GM12878 (cell line): ENCODE data around the gene CCP110. TPM values are rescaled to one million over a fixed set of nuclear protein-coding genes. Genes with fewer than 3 reads are reported as not detected.

Experiments used
- ATAC-seq: fragments of 200-7000 bp; cut with Tn5 transposase; 3 replicates; pipeline ENCODE4 v1.9.1; 2020; ENCODE audit warnings: mild to moderate bottlenecking, moderate library complexity
- BruUV-seq: library from RNA; stranded (reverse); fragments of 400-500 nt; replicated peaks from 2 replicates; lab custom pipeline; 2021; lab: Mats Ljungman, UMichigan
- CTCF ChIA-PET: fragments of 300-600 bp; sonication (Branson Sonifier 250); formaldehyde crosslinking; extraction: SDS; loops from one replicate; lab custom pipeline; 2021; ENCODE audit warnings: inconsistent platforms; lab: Yijun Ruan, JAX
- POLR2A ChIA-PET: fragments of 350-600 bp; formaldehyde crosslinking; extraction: SDS; loops from one replicate; lab custom pipeline; 2021; ENCODE audit warnings: inconsistent platforms; lab: Charles Lee
- RAD21 ChIA-PET: fragments of 300-600 bp; sonication (Branson Sonifier 250); formaldehyde crosslinking; loops from one replicate; lab custom pipeline; 2023; ENCODE audit warnings: antibody characterized with exemption; ENCODE audit not compliant: unreplicated experiment; lab: Charles Lee
- SMC1A ChIA-PET: fragments of 300-600 bp; sonication (Branson Sonifier 250); formaldehyde crosslinking; loops from one replicate; lab custom pipeline; 2023; ENCODE audit not compliant: unreplicated experiment, uncharacterized antibody; lab: Charles Lee
- DNase-seq: peaks from one replicate; pipeline ENCODE4 v3.0.0-alpha.2; 2011; ENCODE audit warnings: low read depth, low spot score
- FAIRE-seq: peaks from 3 replicates; lab custom pipeline; 2011; peaks lifted over from hg19 to GRCh38; lab: Jason Lieb, UNC
- H2AFZ ChIP-seq: 2 replicates; pipeline ENCODE4 v1.6.0; 2011; ENCODE audit warnings: low read depth, low read length, control low read depth; ENCODE audit not compliant: control insufficient read depth
- H3K27ac ChIP-seq: 2 replicates; pipeline ENCODE4 v1.5.1; 2011; ENCODE audit warnings: control low read depth; ENCODE audit not compliant: control insufficient read depth, insufficient read depth
- H3K27me3 ChIP-seq, 2 experiments: replicated peaks in 1 of 2; 2 replicates each; pipeline versions ENCODE4 v1.6.0 to v1.6.1; 2011; ENCODE audit warnings: low read length in 1 of 2; ENCODE audit not compliant: control insufficient read depth in 2 of 2, insufficient read depth in 2 of 2
- H3K36me3 ChIP-seq, 2 experiments: 2 replicates each; pipeline ENCODE4 v1.5.1; 2011; ENCODE audit warnings: low read length in 1 of 2; ENCODE audit not compliant: control insufficient read depth in 2 of 2, insufficient read depth in 2 of 2
- H3K4me1 ChIP-seq: 2 replicates; pipeline ENCODE4 v1.6.1; 2011; ENCODE audit warnings: mild to moderate bottlenecking, low read length, moderate library complexity, mixed read lengths; ENCODE audit not compliant: control insufficient read depth, insufficient read depth
- H3K4me2 ChIP-seq: 2 replicates; pipeline ENCODE4 v1.6.0; 2011; ENCODE audit warnings: control low read depth; ENCODE audit not compliant: control insufficient read depth, insufficient read depth
- H3K4me3 ChIP-seq: fragments of 200-600 bp; sonication (generic); 2 replicates; pipeline ENCODE4 v1.5.1; 2016
- H3K79me2 ChIP-seq: 2 replicates; pipeline ENCODE4 v1.6.0; 2011; ENCODE audit warnings: low read length; ENCODE audit not compliant: control insufficient read depth, insufficient read depth
- H3K9ac ChIP-seq: 2 replicates; pipeline ENCODE4 v1.8.0; 2011; ENCODE audit warnings: low read length, control low read depth, mixed read lengths; ENCODE audit not compliant: control insufficient read depth, insufficient read depth
- H3K9me3 ChIP-seq: replicated peaks from 3 replicates; pipeline ENCODE4 v1.5.1; 2011; ENCODE audit warnings: mild to moderate bottlenecking, low read length; ENCODE audit not compliant: control insufficient read depth, insufficient read depth
- H4K20me1 ChIP-seq: 2 replicates; pipeline ENCODE4 v1.6.0; 2011; ENCODE audit not compliant: control insufficient read depth, insufficient read depth
- CHD2 ChIP-seq: IDR thresholded peaks from 2 replicates; pipeline ENCODE4 v1.6.1; 2011; ENCODE audit warnings: low read depth, low read length, improper control_type of control experiment, borderline replicate concordance
- GABPA ChIP-seq: IDR thresholded peaks from 2 replicates; pipeline ENCODE4 v1.6.1; 2014; ENCODE audit warnings: antibody characterized with exemption, low read depth, mild to moderate bottlenecking, inconsistent platforms
- MEF2B ChIP-seq: fragments of 450-650 bp; IDR thresholded peaks from 2 replicates; pipeline ENCODE4 v1.6.1; 2018; ENCODE audit warnings: mild to moderate bottlenecking, moderate library complexity; ENCODE audit not compliant: partially characterized antibody, poor library complexity, severe bottlenecking
- RAD21 ChIP-seq: IDR thresholded peaks from 2 replicates; pipeline ENCODE4 v1.6.1; 2011; ENCODE audit warnings: mild to moderate bottlenecking, low read depth, low read length, moderate library complexity; ENCODE audit not compliant: insufficient read depth
- SRF ChIP-seq, 2 experiments: IDR thresholded peaks; 2 replicates each; pipeline ENCODE4 v1.6.1; 2011; ENCODE audit warnings: low read depth in 2 of 2, low read length in 2 of 2, mild to moderate bottlenecking in 1 of 2, moderate library complexity in 1 of 2
- STAT3 ChIP-seq: IDR thresholded peaks from 2 replicates; pipeline ENCODE4 v1.6.1; 2011; ENCODE audit warnings: low read depth, low read length, improper control_type of control experiment
- TARDBP ChIP-seq: IDR thresholded peaks from 2 replicates; pipeline ENCODE4 v1.6.1; 2016; ENCODE audit warnings: borderline replicate concordance
- WGBS: methylation state at CpG from one replicate; pipeline ENCODE4 v1.1.6; 2016; ENCODE audit warnings: low lambda C conversion rate; ENCODE audit not compliant: insufficient replicate concordance, insufficient coverage; ENCODE audit errors: missing lambda C conversion rate; 5-methylcytosine and 5-hydroxymethylcytosine counted together
- in situ Hi-C: fragments of 300-500 bp; cut with MboI; formaldehyde crosslinking; loops from 9 replicates; pipeline ENCODE4 v1.14.3; 2018; ENCODE audit warnings: mixed read lengths
- intact Hi-C: fragments of 100-400 bp; cut with micrococcal nuclease; formaldehyde crosslinking; loops from one replicate; pipeline ENCODE4 v1.14.2; 2022; ENCODE audit not compliant: unreplicated experiment
- polyA plus RNA-seq, 11 experiments: library from polyadenylated mRNA; depleted of rRNA in 4 of 11; unstranded in 6 of 11; stranded (reverse) in 5 of 11; fragments of >200 nt; fragmentation: Nextera tagmentation in 4 of 11; fragmentation: Illumina TruSeq in 1 of 11; extraction: Ambion mirVana in 4 of 11; extraction: Trizol in 1 of 11; gene quantifications; 1 replicate in 1 of 11; 2 replicates in 10 of 11; pipeline versions ENCODE4 v1.2.1 to v1.2.3, GENCODE V29; 2011 to 2016; ENCODE audit warnings: inconsistent platforms in 2 of 11, missing spikeins in 2 of 11, low read depth in 1 of 11
- total RNA-seq, 4 experiments: library from RNA; depleted of rRNA in 3 of 4; stranded (reverse); fragments of >200 nt in 3 of 4; fragmentation: Illumina TruSeq in 1 of 4; extraction: Trizol in 1 of 4; gene quantifications; 2 replicates each; pipeline versions ENCODE4 v1.2.1 to v1.2.3, GENCODE V29; 2013 to 2021
- TF ChIP-seq, protein P1 (sequence below): IDR thresholded peaks from 2 replicates; pipeline ENCODE4 v1.6.1; 2011; ENCODE audit warnings: borderline replicate concordance, low read depth, mild to moderate bottlenecking, moderate library complexity, mixed read lengths, low read length; ENCODE audit not compliant: insufficient read depth; ENCODE audit errors: extremely low read length
- TF ChIP-seq, protein P2 (sequence below): fragments of 450-650 bp; IDR thresholded peaks from 2 replicates; pipeline ENCODE4 v1.6.1; 2017; ENCODE audit warnings: antibody characterized with exemption, mild to moderate bottlenecking, moderate library complexity
- TF ChIP-seq, protein P3 (sequence below): fragments of 450-650 bp; IDR thresholded peaks from 2 replicates; pipeline ENCODE4 v1.6.1; 2017; ENCODE audit warnings: mild to moderate bottlenecking, moderate library complexity
- TF ChIP-seq, protein P4 (sequence below): fragments of 450-650 bp; formaldehyde crosslinking; IDR thresholded peaks from 2 replicates; pipeline ENCODE4 v1.4.0; 2020; ENCODE audit warnings: mild to moderate bottlenecking, moderate library complexity

The CCP110 gene
- total and polyA plus RNA-seq, 10 of the 15 experiments (the other 5 are each of a cell fraction or from before 2014, with no cell fraction given) = 6.4 to 38.1 (median 26.7) TPM

DNA sequence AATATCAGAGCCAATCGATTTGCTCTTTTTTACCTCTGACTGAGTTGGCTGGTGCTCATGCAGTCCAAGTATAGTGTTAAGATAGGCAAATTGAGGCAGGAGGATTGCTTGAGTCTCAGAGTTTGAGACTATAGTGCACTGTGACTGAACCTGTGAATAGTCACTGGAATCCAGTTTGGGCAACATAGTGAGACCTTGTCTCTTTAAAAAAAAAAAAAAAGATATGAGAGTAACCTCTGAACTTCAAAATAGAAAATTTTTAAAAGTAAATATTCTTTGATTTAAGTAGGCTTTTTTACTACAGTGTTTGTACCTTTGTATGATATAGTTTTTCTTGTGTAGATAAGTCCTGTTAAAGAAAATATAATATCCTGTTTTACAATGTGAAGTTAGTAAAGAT is 3.4 kb downstream of the CCP110 start:
- in situ Hi-C loops = loop anchor here (10.0 kb wide), 1 partner anchor 732 kb away; the partner anchor contains the start of gene RPS15A
- CTCF ChIA-PET = interaction anchor here (3.8 to 5.2 kb wide), 2 partner anchors 24 to 28 kb away, joined by 20 to 56 read pairs; partner anchors contain the start of gene VPS35L
- TF ChIP-seq MEF2B = no peak
- TF ChIP-seq GABPA = no peak
- TF ChIP-seq, protein P1, sequence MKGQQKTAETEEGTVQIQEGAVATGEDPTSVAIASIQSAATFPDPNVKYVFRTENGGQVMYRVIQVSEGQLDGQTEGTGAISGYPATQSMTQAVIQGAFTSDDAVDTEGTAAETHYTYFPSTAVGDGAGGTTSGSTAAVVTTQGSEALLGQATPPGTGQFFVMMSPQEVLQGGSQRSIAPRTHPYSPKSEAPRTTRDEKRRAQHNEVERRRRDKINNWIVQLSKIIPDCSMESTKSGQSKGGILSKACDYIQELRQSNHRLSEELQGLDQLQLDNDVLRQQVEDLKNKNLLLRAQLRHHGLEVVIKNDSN = no peak
- TF ChIP-seq, protein P2, sequence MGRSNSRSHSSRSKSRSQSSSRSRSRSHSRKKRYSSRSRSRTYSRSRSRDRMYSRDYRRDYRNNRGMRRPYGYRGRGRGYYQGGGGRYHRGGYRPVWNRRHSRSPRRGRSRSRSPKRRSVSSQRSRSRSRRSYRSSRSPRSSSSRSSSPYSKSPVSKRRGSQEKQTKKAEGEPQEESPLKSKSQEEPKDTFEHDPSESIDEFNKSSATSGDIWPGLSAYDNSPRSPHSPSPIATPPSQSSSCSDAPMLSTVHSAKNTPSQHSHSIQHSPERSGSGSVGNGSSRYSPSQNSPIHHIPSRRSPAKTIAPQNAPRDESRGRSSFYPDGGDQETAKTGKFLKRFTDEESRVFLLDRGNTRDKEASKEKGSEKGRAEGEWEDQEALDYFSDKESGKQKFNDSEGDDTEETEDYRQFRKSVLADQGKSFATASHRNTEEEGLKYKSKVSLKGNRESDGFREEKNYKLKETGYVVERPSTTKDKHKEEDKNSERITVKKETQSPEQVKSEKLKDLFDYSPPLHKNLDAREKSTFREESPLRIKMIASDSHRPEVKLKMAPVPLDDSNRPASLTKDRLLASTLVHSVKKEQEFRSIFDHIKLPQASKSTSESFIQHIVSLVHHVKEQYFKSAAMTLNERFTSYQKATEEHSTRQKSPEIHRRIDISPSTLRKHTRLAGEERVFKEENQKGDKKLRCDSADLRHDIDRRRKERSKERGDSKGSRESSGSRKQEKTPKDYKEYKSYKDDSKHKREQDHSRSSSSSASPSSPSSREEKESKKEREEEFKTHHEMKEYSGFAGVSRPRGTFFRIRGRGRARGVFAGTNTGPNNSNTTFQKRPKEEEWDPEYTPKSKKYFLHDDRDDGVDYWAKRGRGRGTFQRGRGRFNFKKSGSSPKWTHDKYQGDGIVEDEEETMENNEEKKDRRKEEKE = no peak
- no peak for TF ChIP-seq RAD21
- TF ChIP-seq TARDBP = no peak
- TF ChIP-seq STAT3 = no peak
- TF ChIP-seq SRF (IDR thresholded peaks at IDR 0.05; ENCODE audit: low read depth in 2 of 2, low read length in 2 of 2) = no peak
- TF ChIP-seq, protein P3, sequence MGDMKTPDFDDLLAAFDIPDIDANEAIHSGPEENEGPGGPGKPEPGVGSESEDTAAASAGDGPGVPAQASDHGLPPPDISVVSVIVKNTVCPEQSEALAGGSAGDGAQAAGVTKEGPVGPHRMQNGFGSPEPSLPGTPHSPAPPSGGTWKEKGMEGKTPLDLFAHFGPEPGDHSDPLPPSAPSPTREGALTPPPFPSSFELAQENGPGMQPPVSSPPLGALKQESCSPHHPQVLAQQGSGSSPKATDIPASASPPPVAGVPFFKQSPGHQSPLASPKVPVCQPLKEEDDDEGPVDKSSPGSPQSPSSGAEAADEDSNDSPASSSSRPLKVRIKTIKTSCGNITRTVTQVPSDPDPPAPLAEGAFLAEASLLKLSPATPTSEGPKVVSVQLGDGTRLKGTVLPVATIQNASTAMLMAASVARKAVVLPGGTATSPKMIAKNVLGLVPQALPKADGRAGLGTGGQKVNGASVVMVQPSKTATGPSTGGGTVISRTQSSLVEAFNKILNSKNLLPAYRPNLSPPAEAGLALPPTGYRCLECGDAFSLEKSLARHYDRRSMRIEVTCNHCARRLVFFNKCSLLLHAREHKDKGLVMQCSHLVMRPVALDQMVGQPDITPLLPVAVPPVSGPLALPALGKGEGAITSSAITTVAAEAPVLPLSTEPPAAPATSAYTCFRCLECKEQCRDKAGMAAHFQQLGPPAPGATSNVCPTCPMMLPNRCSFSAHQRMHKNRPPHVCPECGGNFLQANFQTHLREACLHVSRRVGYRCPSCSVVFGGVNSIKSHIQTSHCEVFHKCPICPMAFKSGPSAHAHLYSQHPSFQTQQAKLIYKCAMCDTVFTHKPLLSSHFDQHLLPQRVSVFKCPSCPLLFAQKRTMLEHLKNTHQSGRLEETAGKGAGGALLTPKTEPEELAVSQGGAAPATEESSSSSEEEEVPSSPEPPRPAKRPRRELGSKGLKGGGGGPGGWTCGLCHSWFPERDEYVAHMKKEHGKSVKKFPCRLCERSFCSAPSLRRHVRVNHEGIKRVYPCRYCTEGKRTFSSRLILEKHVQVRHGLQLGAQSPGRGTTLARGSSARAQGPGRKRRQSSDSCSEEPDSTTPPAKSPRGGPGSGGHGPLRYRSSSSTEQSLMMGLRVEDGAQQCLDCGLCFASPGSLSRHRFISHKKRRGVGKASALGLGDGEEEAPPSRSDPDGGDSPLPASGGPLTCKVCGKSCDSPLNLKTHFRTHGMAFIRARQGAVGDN = no peak
- no peak for TF ChIP-seq CHD2
- TF ChIP-seq, protein P4, sequence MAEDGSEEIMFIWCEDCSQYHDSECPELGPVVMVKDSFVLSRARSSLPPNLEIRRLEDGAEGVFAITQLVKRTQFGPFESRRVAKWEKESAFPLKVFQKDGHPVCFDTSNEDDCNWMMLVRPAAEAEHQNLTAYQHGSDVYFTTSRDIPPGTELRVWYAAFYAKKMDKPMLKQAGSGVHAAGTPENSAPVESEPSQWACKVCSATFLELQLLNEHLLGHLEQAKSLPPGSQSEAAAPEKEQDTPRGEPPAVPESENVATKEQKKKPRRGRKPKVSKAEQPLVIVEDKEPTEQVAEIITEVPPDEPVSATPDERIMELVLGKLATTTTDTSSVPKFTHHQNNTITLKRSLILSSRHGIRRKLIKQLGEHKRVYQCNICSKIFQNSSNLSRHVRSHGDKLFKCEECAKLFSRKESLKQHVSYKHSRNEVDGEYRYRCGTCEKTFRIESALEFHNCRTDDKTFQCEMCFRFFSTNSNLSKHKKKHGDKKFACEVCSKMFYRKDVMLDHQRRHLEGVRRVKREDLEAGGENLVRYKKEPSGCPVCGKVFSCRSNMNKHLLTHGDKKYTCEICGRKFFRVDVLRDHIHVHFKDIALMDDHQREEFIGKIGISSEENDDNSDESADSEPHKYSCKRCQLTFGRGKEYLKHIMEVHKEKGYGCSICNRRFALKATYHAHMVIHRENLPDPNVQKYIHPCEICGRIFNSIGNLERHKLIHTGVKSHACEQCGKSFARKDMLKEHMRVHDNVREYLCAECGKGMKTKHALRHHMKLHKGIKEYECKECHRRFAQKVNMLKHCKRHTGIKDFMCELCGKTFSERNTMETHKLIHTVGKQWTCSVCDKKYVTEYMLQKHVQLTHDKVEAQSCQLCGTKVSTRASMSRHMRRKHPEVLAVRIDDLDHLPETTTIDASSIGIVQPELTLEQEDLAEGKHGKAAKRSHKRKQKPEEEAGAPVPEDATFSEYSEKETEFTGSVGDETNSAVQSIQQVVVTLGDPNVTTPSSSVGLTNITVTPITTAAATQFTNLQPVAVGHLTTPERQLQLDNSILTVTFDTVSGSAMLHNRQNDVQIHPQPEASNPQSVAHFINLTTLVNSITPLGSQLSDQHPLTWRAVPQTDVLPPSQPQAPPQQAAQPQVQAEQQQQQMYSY (CRISPR knock-in tag) = no peak

More for the DNA sequence above, 3.4 kb downstream of the CCP110 start:
- ATAC-seq (no peak), DNase-seq (no peak), FAIRE-seq (no peak)
- ChIA-PET SMC1A (interaction anchor here (0.7 to 4.5 kb wide), 2 partner anchors 12 to 28 kb away, joined by 3 to 19 read pairs; partner anchors contain the start of gene VPS35L), RAD21 (interaction anchor here (0.5 to 0.6 kb wide), 2 partner anchors 38 to 372 kb away, joined by 3 read pairs; no protein-coding TSS in a partner anchor), POLR2A (interaction anchor here (1.4 kb wide), 1 partner anchor 28 kb away, joined by 7 read pairs; the partner anchor contains the start of gene VPS35L)
- BruUV-seq = no TSS peak
- no peak overlapping the region for H3K27ac ChIP-seq
- H3K9me3 ChIP-seq = no peaks in the 10 kb centered on the region
- no peak overlapping the region for H3K4me2 ChIP-seq
- no peak overlapping the region; the same call in 1 of the 2 replicates for H3K4me3 ChIP-seq
- no peak overlapping the region for H2AFZ ChIP-seq
- H3K27me3 ChIP-seq = no peaks in the 10 kb centered on the region
- peaks cover 38% of the 10 kb centered on the region for H3K79me2 ChIP-seq
- no peaks in the 10 kb centered on the region for H4K20me1 ChIP-seq
- intact Hi-C loops = no loop called here
- 95% methylated on average over 1 of the region's 1 CpG for WGBS
- peaks cover 7% of the 10 kb centered on the region for H3K4me1 ChIP-seq
- H3K9ac ChIP-seq = no peak overlapping the region
- no peaks in the 10 kb centered on the region; a peak in 2 of 4 replicates for H3K36me3 ChIP-seq
